ENCODE results near the gene TDRD5.

The TDRD5 gene

GRCh38 chr1:179591592-179592580 is at the start of gene TDRD5:
Gene TDRD5 (plus strand): TSS chr1:179591832. CDS start chr1:179592616, 784 bp downstream.
- Histone ChIP-seq H3K4me1 (ENCODE audit: control insufficient read depth, low read length) (no peaks in the 10 kb centered on the region), H3K79me2 (ENCODE audit: control insufficient read depth, low read length) (no peaks in the 10 kb centered on the region), H3K27ac (ENCODE audit: low read depth, low read length) (no peak within 1 kb of the TSS), H3K9me2 (replicated peaks; ENCODE audit: control insufficient read depth, low read length) (no peaks in the 10 kb centered on the region), H3F3A (ENCODE audit: control insufficient read depth, insufficient read depth) (no peaks in the 10 kb centered on the region), H3K4me2 (ENCODE audit: low read length) (no peak within 1 kb of the TSS), H4K20me1 (ENCODE audit: control insufficient read depth, insufficient read depth, low read depth, low read length) (no peaks in the 10 kb centered on the region), H3K27me3 (ENCODE audit: control insufficient read depth, low read length) (no peaks in the 10 kb centered on the region), H3K9me3 (ENCODE audit: control insufficient read depth, insufficient read depth, low read length) (no peaks in the 10 kb centered on the region), H3K36me3 (ENCODE audit: control insufficient read depth, low read length) (no peaks in the 10 kb centered on the region), H3K4me3 (ENCODE audit: low read length) (no peak within 1 kb of the TSS)
- TF ChIP-seq CTCF (IDR thresholded peaks at IDR 0.05; ENCODE audit: low read depth, low read length, poor library complexity, severe bottlenecking) (no peak), EZH2phosphoT487 (IDR thresholded peaks at IDR 0.05; ENCODE audit: borderline replicate concordance, low read length) (no peak)

GRCh38 chr1:179545321-179545720 is 46.3 kb upstream of the TDRD5 start:
- no peaks in the 10 kb centered on the region for H3K4me1 ChIP-seq (ENCODE audit: control insufficient read depth, low read length)
- H3K9me3 ChIP-seq (ENCODE audit: control insufficient read depth, insufficient read depth, low read length): no peaks in the 10 kb centered on the region
- no peaks in the 10 kb centered on the region for H3K27me3 ChIP-seq (ENCODE audit: control insufficient read depth, low read length)
- no peak overlapping the region for H3K4me3 ChIP-seq (ENCODE audit: low read length)
- no peaks in the 10 kb centered on the region for H3K9me2 ChIP-seq (replicated peaks; ENCODE audit: control insufficient read depth, low read length)
- H3K27ac ChIP-seq (ENCODE audit: low read depth, low read length): no peak overlapping the region
- H4K20me1 ChIP-seq (ENCODE audit: control insufficient read depth, insufficient read depth, low read depth, low read length): no peaks in the 10 kb centered on the region
- H3K4me2 ChIP-seq (ENCODE audit: low read length): no peak overlapping the region
- no peaks in the 10 kb centered on the region for H3F3A ChIP-seq (ENCODE audit: control insufficient read depth, insufficient read depth)
- no peaks in the 10 kb centered on the region for H3K36me3 ChIP-seq (ENCODE audit: control insufficient read depth, low read length)
- TF ChIP-seq EZH2phosphoT487 (IDR thresholded peaks at IDR 0.05; ENCODE audit: borderline replicate concordance, low read length): no peak
- no peak for TF ChIP-seq CTCF (IDR thresholded peaks at IDR 0.05; ENCODE audit: low read depth, low read length, poor library complexity, severe bottlenecking)
- H3K79me2 ChIP-seq (ENCODE audit: control insufficient read depth, low read length): no peaks in the 10 kb centered on the region

- Histone ChIP-seq H3K4me3 (ENCODE audit: low read length) (no peak overlapping the region), H3K9me2 (replicated peaks; ENCODE audit: control insufficient read depth, low read length) (no peaks in the 10 kb centered on the region), H4K20me1 (ENCODE audit: control insufficient read depth, insufficient read depth, low read depth, low read length) (no peaks in the 10 kb centered on the region), H3F3A (ENCODE audit: control insufficient read depth, insufficient read depth) (no peaks in the 10 kb centered on the region), H3K27ac (ENCODE audit: low read depth, low read length) (no peak overlapping the region), H3K9me3 (ENCODE audit: control insufficient read depth, insufficient read depth, low read length) (no peaks in the 10 kb centered on the region), H3K36me3 (ENCODE audit: control insufficient read depth, low read length) (no peaks in the 10 kb centered on the region), H3K27me3 (ENCODE audit: control insufficient read depth, low read length) (no peaks in the 10 kb centered on the region), H3K79me2 (ENCODE audit: control insufficient read depth, low read length) (no peaks in the 10 kb centered on the region), H3K4me2 (ENCODE audit: low read length) (no peak overlapping the region), H3K4me1 (ENCODE audit: control insufficient read depth, low read length) (no peaks in the 10 kb centered on the region)
- TF ChIP-seq CTCF (IDR thresholded peaks at IDR 0.05; ENCODE audit: low read depth, low read length, poor library complexity, severe bottlenecking) (no peak), EZH2phosphoT487 (IDR thresholded peaks at IDR 0.05; ENCODE audit: borderline replicate concordance, low read length) (no peak)
Observed at GRCh38 chr1:179547021-179547535, 44.6 kb upstream of the TDRD5 start.
